Measurements from ENCODE around the gene C1S. TPM values are rescaled to one million over a fixed set of nuclear protein-coding genes. Genes with fewer than 3 reads are reported as not detected.

C1S gene
- total and polyA plus RNA-seq, 9 of the 15 experiments (the other 6 are each of a cell fraction or from before 2014, with no cell fraction given), result 0.08 to 0.84 (median 0.27) TPM

DNA sequence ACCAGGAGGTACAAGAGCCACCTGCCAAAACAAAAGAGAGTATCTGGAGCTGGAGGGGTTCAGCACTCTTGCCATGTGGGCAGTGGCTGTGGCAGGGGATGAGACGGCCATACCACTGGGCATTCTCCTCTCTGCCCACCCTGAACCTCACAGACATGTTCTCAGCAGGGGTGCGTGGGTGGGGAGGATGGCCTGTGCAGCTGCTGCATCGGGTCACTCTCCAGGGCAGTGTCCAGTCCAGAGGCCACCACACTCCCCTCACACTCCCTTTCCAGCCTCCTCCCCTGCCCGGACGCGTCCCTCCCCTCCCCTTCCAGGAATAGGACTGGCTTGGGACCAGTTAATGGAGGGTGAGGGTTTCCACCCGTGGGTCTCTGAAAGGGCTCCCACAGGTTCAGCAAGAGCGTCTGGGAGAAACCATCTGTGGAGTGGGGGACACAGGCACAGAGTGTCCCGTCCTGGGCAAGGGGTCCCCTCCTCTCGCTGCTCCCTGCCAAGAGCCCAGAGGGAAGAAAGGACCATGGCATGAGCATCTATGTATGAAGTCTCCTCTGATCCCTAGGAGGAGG is 31.2 kb downstream of the C1S start:
- ChIA-PET POLR2A (interaction anchor here (0.6 to 1.3 kb wide), 4 partner anchors 11 to 148 kb away, joined by 3 to 4 read pairs (median 4); partner anchors contain the start of genes C12orf57 and RNU7-1), CTCF (ENCODE audit: low intra/inter-chr PET ratio) (interaction anchor here (0.8 to 1.5 kb wide), 4 partner anchors 18 to 147 kb away, joined by 3 to 7 read pairs (median 4); partner anchors contain the start of genes C12orf57 and C1S)
- no peaks in the 10 kb centered on the region for H4K20me1 ChIP-seq (replicated peaks; ENCODE audit: control insufficient read depth, insufficient read depth, low read length)
- no peak for DNase-seq (ENCODE audit: extremely low read depth in 1 of 4, low spot score in 3 of 4)
- no peak overlapping the region for H3K4me3 ChIP-seq
- no peaks in the 10 kb centered on the region; a peak in 1 of 5 replicates for H3K27me3 ChIP-seq (ENCODE audit: control insufficient read depth in 2 of 2, insufficient read depth in 2 of 2, low read length in 2 of 2)
- H3K9ac ChIP-seq (ENCODE audit: insufficient read depth in 1 of 2, low read depth in 2 of 2, low read length in 2 of 2), result peak overlapping the region in 1 of 2 experiments; percentile 71; a peak in 2 of 4 replicates
- no peak for FAIRE-seq
- peaks cover 6 to 22% of the 10 kb centered on the region in 2 experiments; a peak in 3 of 5 replicates for H3K4me1 ChIP-seq (replicated peaks in 1 of 2; ENCODE audit: control insufficient read depth in 2 of 2, insufficient read depth in 2 of 2, low read length in 2 of 2)
- H3K27ac ChIP-seq (ENCODE audit: extremely low read depth, low read depth, low read length), result no peak overlapping the region
- no peak for ATAC-seq
- no peaks in the 10 kb centered on the region for H3K9me3 ChIP-seq (replicated peaks; ENCODE audit: control insufficient read depth, insufficient read depth, low read depth, low read length)
- no TSS peak for BruUV-seq (replicated peaks)
- WGBS (ENCODE audit: insufficient coverage, low coverage, missing lambda C conversion rate), result 39% methylated on average over 3 of the region's 10 CpGs
- H3K4me2 ChIP-seq (ENCODE audit: insufficient read depth, low read length), result peak overlapping the region; percentile 52; the same call in 1 of the 2 replicates
- H3K79me2 ChIP-seq (ENCODE audit: control insufficient read depth, insufficient read depth, low read length), result no peaks in the 10 kb centered on the region
- no peak for TF ChIP-seq KAT2B (IDR thresholded peaks at IDR 0.05; ENCODE audit: low read depth, low read length)
- TF ChIP-seq ZFPM2 (CRISPR knock-in tag; IDR thresholded peaks at IDR 0.05), result no peak
- TF ChIP-seq SAFB2 (IDR thresholded peaks at IDR 0.05; ENCODE audit: borderline replicate concordance, low read depth, low read length, severe bottlenecking), result no peak
- TF ChIP-seq, protein P1, sequence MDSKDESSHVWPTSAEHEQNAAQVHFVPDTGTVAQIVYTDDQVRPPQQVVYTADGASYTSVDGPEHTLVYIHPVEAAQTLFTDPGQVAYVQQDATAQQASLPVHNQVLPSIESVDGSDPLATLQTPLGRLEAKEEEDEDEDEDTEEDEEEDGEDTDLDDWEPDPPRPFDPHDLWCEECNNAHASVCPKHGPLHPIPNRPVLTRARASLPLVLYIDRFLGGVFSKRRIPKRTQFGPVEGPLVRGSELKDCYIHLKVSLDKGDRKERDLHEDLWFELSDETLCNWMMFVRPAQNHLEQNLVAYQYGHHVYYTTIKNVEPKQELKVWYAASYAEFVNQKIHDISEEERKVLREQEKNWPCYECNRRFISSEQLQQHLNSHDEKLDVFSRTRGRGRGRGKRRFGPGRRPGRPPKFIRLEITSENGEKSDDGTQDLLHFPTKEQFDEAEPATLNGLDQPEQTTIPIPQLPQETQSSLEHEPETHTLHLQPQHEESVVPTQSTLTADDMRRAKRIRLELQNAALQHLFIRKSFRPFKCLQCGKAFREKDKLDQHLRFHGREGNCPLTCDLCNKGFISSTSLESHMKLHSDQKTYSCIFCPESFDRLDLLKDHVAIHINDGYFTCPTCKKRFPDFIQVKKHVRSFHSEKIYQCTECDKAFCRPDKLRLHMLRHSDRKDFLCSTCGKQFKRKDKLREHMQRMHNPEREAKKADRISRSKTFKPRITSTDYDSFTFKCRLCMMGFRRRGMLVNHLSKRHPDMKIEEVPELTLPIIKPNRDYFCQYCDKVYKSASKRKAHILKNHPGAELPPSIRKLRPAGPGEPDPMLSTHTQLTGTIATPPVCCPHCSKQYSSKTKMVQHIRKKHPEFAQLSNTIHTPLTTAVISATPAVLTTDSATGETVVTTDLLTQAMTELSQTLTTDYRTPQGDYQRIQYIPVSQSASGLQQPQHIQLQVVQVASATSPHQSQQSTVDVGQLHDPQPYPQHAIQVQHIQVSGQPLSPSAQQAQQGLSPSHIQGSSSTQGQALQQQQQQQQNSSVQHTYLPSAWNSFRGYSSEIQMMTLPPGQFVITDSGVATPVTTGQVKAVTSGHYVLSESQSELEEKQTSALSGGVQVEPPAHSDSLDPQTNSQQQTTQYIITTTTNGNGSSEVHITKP (IDR thresholded peaks at IDR 0.05; ENCODE audit: partially characterized antibody), result peak; percentile 51
- TF ChIP-seq ATF1 (CRISPR knock-in tag; IDR thresholded peaks at IDR 0.05), result no peak
- TF ChIP-seq ATF1 (tag; IDR thresholded peaks at IDR 0.05), result no peak
- TF ChIP-seq NFE2 (IDR thresholded peaks at IDR 0.05; ENCODE audit: low read depth), result no peak
- TF ChIP-seq, protein P2, sequence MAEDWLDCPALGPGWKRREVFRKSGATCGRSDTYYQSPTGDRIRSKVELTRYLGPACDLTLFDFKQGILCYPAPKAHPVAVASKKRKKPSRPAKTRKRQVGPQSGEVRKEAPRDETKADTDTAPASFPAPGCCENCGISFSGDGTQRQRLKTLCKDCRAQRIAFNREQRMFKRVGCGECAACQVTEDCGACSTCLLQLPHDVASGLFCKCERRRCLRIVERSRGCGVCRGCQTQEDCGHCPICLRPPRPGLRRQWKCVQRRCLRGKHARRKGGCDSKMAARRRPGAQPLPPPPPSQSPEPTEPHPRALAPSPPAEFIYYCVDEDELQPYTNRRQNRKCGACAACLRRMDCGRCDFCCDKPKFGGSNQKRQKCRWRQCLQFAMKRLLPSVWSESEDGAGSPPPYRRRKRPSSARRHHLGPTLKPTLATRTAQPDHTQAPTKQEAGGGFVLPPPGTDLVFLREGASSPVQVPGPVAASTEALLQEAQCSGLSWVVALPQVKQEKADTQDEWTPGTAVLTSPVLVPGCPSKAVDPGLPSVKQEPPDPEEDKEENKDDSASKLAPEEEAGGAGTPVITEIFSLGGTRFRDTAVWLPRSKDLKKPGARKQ (CRISPR knock-in tag; IDR thresholded peaks at IDR 0.05), result no peak
- no peak for TF ChIP-seq THRAP3 (IDR thresholded peaks at IDR 0.05; ENCODE audit: borderline replicate concordance)
- TF ChIP-seq TARDBP (IDR thresholded peaks at IDR 0.05), result no peak
- TF ChIP-seq, protein P3, sequence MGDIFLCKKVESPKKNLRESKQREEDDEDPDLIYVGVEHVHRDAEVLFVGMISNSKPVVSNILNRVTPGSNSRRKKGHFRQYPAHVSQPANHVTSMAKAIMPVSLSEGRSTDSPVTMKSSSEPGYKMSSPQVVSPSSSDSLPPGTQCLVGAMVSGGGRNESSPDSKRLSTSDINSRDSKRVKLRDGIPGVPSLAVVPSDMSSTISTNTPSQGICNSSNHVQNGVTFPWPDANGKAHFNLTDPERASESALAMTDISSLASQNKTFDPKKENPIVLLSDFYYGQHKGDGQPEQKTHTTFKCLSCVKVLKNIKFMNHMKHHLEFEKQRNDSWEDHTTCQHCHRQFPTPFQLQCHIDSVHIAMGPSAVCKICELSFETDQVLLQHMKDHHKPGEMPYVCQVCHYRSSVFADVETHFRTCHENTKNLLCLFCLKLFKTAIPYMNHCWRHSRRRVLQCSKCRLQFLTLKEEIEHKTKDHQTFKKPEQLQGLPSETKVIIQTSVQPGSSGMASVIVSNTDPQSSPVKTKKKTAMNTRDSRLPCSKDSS (IDR thresholded peaks at IDR 0.05; ENCODE audit: low read depth, partially characterized antibody), result no peak
- no peak for TF ChIP-seq FOXA1 (IDR thresholded peaks at IDR 0.05; ENCODE audit: borderline replicate concordance)
- TF ChIP-seq POLR2G (IDR thresholded peaks at IDR 0.05; ENCODE audit: low read depth, low read length), result 0 out of 2 replicates have a peak, but pooled peaks have one; percentile 38
- peak; percentile 28; the same call in 1 of the 2 replicates for TF ChIP-seq EGR1 (conservative IDR thresholded peaks at IDR 0.05)
- no peak for TF ChIP-seq SRSF1 (IDR thresholded peaks at IDR 0.05; ENCODE audit: low read depth, low read length)
- intact Hi-C loops (cut with micrococcal nuclease) (loop anchor here (2.0 kb wide), 2 partner anchors 17 to 31 kb away; partner anchors contain the start of genes C1RL and C1S), in situ Hi-C loops (cut with MboI) (no loop called here)
- no peaks in the 10 kb centered on the region for H3K9me1 ChIP-seq (ENCODE audit: control insufficient read depth, insufficient read depth, low read length)
- H3K36me3 ChIP-seq (ENCODE audit: control insufficient read depth, insufficient read depth, low read length), result no peaks in the 10 kb centered on the region
- no peak overlapping the region for H2AFZ ChIP-seq (ENCODE audit: low read depth, low read length)

All from K562 (cell line).